Embryonic facial prominence (tissue), 1 donor: Measurements from ENCODE around the gene REEP1.
A peak's percentile ranks its signal among the peaks of the same experiment; 100 is the strongest.

Experiments
- DNase-seq: peaks from one replicate; pipeline ENCODE4 v3.0.0-alpha.2; 2016; ENCODE audit errors: extremely low spot score

REEP1 gene

DNA sequence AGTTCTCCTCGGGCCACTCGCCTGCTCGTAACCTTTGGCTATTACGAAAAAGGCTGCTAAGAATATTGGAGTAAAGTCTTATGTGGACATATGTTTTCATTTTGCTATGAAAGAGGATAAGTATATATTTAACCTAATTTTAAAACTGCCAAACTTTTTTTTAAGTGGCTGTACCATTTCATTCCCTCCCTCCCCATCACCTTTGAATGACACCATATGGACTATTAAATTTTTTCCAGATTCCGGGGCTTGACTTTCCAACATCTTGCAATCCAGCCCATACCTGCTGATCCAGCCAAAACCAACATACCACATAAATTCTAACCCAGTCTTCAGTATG is 31.5 kb downstream of the REEP1 start:
- DNase-seq: peak; percentile 53

DNA sequence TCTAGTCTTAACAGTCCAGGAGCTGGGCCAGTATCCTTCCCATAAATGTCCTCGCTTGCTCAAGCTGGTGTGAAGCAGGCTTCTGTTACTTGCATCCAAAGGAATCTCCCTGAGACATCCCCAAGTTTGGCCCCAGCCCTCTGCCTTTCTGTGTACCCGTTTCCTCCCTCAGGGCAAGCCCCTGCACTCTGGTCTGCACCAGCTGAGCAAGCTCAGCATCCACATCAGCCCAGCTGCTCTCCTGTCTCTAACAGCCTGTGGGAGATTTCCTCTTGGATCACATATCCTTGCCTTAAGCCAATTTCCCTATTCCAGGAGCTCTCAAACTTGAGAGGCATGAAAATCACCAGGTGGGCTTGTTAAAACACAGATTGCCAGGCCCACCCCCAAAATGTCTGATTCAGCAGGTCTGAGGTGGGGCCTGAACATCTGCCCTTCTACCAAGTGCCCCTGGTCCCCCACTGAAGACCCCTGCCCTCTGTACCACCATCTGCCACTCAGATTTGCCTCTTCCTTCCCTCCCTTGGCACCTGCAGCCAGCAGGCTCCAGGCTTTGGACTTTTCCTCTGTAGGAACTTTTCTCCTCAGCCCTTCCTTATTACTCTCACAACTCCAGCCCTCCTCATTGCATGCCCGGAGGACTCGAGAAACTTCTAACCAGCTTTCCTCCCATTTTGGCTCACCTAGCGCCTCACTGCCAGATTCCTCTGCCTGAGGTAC is 32.1 kb downstream of the REEP1 start:
- DNase-seq: no peak

DNA sequence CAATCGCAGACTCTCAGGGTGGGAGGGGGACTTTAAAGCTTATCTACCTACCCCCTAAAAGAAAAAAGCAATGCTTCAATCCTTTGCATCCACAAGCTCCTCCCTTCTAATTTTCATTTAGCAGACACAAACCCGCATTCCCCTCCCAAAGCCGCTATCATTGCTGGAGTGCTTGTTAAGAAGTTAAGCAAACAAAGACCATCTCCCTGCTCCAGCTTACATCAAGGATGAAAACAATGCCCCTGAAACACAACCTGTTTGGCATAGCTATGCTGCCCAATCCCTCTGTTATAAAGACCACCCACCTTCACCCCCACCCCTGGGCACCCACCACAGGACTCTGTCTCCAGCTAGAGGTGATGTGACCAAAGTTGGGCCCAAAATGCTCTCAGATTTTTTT is 33.0 kb downstream of the REEP1 start:
- DNase-seq: no peak

DNA sequence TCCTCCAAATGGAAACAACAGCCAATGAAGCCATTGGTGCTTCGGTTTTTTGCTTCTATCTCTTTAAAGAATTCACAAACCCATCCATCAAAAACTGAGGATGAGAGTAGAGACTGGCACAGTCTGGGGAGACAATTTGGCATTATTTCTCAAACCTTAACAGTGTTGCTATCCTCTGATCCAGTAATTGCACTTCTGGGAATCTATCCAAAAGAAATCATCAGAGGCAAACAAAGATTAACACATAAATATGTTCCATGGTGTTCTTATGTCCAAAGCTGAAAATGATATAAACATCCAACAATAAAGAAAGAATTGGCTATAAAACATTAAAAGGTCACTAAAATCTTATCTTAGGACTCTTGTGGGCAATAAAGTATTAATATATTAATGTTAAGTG is 35.1 kb downstream of the REEP1 start:
- DNase-seq: no peak

DNA sequence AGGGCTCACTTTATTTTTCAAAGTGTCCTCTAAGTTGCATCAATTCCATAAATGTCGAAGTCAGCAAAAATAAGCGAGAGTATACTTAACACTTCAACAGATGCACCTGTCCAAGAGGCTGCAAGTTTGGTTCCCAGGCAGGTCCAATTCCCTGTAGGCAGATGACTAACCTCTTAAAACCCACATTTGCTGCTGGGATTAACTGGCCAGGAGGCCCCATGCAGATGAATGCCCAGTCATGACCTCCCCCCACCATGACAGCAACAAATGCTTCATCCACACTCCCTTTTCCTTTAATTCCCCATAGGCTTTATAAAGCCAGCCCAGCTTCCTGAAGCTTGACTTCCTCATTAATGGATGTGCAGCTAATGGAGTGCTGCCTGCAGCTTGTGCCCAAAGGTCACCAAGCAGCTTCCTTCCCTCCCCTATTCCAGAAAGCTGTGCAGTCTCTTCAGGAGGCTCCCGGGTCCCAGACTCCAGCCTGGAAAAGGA is 35.7 kb downstream of the REEP1 start:
- no peak for DNase-seq

DNA sequence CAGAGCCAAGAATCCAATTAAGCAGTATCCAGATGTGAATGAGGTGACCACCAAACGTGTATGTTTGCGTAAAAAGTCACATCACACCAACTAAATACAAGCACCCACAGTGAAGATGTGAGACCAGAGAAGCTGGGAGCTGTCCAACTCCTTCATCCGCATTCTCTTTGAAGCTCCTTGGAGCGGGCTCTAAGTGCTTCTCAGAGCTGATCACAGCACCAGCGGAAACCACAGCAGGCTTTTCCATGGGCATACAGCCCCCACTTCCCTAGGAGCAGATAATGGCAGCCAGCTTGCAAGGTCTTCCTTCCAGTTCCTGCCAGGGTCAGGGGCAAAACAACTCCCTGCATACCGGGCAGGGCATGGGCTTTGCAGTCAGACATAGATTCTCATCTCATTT is 36.4 kb downstream of the REEP1 start:
- DNase-seq: no peak

DNA sequence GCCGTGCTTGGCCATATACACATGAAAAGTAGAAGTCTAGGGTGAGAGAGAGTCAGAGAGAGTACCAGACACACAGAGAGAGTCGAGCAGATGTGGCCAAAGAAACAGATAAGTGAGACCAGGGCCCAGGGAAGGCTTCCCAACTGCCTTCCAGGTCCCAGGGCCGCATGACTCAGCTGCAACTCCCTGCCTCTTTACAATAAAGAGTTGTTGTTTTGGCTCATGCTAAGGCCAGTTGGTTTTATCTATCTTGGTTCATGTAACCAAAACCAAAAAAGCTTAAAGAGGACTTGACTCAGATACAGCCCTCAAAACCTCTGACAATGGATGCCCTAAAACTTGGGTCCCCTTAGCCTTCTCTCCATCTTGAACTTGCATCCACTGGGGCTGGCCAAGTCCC is 36.9 kb downstream of the REEP1 start:
- no peak for DNase-seq

DNA sequence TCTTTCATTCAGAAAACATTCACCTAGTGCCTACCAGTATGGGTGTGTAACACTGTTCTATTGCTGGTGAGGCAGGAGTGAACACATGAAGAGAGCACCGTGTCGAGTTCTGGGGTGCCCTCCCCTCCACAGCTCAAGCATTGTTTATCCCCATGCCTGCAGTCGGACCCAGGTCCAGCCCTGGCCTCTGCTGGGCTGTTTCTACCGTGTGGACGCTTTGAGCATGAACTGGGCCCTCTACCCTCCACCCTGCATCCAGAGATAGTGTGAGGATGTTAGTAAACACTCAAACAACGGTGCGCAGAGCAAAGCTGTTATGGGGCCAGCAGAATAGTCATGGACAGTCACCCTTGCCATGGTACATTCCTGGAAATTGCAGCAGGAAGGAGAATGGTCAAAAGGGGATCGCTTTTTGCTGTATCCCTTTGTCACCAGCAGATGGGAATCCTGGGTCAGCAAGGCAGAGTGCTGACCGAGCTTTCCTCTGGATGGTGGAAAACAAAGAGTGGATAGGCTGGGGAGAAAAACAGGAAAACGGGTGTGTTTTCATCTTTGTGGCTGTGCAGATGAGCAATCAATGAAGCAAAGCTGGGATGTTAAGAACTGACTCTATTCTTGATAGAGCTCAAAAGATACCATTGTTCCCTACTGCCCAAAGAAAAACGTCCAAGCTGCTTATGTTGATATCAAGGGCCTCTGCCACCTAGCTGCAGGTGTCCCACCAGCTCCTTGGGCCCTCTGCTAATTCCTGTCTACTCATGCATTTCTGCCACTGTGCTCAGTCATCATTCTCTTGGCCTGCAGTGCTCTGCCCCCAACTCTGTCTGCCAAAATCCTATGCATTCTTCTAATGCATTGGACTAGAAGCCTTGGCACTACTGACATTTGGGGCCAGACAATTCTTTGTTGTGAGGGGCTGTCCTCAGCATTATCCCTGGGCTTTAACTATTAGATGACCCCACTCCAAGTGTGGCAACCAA is 38.7 kb downstream of the REEP1 start:
- DNase-seq: no peak

DNA sequence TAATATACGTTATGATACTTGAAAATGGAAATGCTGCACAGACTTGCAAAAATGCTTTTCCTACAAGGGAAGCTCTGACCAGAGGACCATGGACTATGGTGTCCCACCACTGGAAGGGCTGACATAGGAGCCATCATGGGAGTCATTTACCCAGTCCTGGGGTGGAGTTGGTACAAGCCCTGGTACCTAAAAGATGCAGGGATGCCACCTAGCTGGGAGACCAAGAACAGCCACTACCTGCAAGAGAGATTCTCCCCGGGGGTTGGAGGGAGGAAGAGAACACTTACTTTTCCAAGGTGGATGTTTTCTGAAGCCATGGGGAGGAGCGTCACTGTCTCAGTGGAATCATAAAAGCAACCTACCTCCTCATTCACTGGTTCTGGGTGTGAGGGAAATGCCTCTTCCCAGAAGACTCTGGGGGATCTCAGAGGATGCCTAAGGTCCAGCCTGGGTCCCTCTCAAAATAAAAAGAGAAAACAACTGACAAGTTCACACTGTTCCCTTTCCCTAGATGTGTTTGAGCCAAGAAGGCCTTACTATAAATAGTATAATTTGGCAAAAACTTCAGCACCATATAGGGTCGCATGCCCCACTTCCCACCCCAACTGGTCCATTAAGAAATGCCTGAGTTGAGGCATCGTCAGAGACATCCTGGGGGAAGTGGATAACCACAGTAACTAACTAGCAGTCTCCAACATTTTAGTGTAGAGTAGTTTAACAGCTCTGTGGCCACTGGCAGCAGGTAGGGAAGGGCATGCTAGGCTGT is 39.9 kb downstream of the REEP1 start:
- no peak for DNase-seq

DNA sequence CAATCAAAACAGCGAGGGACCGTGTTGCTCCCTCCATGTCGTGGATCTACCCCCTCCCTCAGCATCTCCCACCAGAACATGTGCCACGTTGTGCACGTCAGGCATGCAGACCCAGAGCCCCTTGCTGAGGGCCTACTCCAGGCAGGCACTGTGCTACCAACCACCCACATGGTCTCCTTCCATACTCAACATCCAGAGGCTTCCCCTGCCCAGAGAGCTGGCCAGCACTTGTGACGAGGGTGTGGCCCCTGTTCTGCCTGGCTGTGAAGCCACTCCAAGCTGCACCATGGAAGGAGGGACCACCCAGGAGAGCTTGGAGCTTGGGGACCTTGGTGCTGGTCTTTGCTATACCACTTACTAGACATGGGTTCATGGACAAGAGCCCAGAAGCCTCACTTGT is 40.5 kb downstream of the REEP1 start:
- no peak for DNase-seq

DNA sequence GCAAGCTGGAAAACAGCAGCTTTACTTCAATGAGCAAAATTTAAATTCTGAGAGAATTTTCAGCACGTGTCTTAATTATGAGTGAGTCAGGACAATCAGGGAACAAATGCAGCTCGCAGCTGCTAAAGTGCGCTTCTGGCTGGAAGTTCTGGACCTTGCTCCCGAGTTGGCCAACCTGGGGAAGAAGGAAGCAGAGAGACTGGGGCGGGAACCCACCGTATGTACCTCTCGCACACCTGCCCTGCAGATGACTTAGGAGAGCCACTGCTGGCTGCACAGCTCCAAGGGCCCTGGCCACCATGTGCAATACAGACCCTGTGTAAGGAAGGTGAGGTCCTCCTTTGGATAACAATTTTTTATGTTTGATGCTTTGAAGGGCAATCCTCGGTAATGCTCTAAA is 42.4 kb downstream of the REEP1 start:
- no peak for DNase-seq

DNA sequence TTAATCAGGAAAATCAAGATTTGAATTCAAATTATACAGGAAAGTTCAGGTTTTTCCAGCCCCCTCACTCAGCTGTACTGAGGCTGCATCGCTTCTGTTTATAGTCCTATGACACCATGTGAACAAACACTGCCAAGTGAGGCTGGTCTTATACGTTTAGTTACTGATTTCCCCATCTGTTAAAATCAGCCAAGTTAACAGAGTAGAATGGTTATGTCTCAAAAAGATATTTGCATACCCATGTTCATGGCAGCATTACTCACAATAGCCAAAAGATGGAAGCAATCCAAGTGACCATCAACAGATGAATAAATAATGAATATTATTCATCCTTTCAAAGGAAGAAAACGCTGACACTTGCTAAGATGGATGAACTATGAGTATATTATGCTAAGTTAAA is 43.8 kb downstream of the REEP1 start:
- DNase-seq: no peak

DNA sequence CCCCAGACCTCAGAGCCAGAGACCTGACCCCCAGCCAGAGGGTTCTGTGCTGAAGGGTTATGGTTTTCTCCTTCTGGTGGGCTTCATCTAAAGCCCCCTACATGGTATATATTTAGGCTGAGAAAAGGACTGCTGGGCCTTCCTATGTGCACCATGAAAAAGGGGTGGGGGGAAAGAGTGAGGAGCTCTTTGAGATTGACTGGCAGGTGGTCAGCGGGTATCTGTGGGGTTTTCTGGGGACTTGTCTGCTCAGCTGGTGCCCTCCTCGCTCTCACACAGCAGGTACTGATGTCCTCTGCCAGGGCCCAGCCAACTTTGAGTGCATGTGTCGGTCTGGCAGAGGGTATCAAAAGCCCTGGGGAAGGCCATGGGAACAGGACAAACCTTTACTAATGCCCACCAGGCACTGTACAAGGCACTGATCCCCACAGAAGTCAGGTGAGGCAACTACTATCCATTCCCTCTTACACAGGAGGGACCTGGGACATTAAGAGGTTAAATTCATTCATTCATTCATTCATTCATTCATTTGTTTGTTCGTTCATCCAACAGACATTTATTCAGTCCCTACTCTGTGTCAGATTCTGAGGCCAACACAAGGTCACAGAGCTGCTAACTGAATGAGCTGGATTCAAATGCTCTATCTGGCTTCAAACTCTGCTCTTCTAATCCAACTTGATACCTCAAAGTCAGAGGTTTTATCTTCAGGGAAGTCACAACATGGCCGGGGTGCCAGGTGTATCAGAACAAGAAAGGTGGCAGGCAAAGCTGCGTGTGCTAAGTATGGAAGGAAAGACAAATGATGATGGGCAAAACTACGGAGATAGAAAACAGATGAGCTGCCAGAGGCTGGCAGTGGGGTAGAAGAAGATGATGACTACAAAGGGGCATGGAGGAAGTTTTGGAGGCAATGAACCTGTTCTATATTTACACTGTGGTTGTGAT is 44.6 kb downstream of the REEP1 start:
- DNase-seq: no peak

DNA sequence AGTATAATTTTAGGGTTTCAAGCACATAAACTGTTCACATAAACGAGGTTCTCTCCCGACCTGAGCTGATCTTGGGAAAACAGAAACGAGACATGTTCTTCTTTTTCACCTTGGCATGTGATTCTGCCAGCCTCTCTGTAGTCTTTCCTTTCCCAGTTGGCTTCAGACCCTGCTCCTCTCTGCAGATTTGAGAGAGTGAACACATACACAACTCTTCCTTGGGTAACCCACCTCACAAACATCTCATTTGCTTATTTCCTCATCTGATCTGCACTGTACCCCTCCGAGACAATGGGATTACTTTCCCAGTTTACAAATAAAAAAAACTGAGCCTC is 46.1 kb downstream of the REEP1 start:
- no peak for DNase-seq

DNA sequence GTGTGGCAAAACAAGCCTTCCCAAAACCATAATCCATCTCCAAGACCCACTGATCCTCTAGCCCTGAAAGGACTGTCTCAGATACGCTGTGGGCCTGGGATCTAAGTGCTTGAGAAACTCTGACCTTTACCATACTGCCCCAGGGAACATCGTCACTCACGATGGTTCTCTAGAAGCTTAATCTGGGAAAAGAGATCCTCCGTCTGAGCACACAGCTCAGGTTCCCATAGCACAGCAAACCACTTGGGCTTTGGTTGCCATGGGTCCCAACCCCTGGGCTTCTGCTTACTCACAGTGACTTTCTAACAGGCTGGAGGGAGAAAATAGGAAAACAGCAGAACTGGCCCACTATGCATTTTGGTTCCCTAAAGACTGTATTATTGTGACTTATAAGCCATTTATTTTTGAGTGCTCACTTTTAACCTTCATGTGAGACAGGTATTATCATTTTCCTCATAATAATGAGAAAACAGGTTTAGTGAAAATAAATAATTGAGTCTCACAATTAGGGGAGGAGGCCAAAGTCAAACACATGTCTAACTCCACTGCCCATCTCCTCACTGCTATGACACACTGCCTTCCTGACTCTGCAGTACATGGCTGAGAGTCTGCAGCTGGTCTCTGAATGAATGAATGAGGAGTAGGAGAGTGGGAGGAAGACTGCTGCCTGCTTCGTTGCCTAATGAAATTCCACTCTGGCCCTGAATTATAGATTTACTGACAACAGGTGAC is 46.7 kb downstream of the REEP1 start:
- DNase-seq: no peak

DNA sequence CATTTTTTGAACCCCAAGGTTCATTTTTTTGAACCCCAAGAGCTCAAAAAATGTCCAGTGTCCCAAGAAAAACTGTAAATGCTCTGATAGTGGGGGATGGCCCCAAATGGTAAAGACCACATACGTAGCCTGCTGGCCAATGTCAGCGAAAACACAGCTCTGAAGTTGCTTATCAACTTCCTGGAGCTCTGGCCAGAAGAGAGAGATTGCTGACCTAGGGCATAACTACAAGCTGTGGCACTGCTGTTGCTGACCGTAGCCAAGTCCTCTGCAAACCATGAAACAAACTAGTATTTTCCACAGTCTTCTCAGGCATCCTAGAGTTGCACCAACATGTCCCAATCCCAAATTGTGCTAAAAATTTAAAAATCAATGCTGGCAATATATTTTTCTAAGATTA is 50.9 kb downstream of the REEP1 start:
- no peak for DNase-seq

DNA sequence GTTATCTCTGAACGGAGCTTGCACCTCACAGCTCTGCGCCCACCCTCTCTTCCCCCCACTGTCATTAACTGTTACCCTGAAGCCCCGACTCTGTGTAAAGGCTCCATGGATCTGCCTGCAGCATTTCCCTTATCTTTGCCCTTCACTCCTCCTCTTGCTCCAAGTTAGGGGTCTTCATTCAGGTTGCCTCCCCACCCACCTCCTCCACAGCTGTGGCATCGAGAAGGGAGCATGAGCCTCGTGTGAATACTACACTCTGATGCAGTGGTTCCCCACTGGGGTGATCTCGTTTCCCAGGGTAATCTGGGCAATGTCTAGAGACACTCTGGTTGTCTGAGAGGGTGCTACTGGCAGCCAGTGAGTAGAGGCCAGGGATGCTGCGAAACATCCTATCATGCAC is 51.4 kb downstream of the REEP1 start:
- DNase-seq: no peak

DNA sequence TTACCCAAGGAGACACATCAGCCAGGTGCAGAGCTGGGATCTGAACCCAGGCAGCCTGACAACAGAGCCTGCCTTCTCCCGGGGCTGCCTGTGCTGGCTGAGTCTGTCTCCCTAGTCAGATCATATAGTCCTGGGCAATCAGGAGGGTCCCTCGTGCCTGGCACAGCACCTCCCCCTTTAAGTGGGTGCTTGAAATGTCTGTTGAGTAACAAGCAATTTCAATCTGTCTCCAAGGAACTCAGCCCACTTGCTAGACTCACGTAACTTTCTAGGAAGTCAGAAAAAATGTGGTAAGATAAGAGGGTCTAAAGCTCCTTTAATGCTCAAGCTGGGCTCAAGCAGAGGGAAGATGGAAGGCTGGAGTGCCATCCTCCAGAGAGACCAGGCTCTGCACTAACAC is 51.9 kb downstream of the REEP1 start:
- DNase-seq: no peak

DNA sequence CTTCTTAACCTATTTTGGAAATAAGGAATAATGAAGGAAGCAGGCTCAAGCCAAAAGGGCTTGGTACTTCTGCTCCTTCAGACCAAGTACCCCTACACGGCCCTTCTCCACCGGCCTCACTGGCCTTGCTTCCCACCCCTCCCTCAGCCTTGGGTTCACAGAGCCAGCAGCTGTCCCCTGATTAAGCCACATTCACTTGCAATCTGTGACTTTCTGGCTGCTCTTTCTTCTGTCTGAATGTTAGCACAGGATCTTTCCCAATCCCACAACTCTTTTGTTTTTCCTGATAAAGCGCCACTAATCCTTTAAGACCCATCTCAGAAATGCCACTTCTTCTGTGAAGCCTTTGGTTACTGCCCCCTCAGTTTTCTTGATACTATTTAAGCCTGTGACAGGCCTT is 52.4 kb downstream of the REEP1 start:
- DNase-seq: no peak

DNA sequence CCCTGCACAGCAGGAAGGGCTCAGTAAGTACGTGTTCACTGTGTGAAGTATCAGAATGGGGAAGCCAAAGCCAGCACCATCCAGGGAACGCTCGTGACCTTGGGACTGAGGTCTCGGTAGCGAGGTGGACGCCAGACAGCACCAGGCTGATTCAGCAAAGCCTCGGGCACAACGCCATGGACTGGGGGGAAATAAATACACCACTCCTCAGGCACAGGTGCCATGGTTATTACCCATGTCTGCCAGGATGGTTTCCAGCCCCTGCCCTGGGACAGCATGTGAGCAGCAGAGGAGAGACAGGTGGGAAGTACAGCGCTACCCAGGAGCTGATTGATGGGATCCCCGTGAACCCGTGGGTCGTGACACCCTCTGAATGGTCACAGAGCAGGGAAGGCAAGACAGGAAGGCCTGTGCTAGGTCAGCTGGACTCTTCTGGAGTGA is 53.0 kb downstream of the REEP1 start:
- no peak for DNase-seq
